Sigmoid colon (tissue), 4 donors: Measurements from ENCODE around the gene FCMR.

Experiments used
- CTCF ChIP-seq, 4 experiments: fragments of 450-650 bp in 3 of 4; fragments of 200-600 bp in 1 of 4; IDR thresholded peaks; one replicate each; pipeline ENCODE4 v1.5.1; 2016 to 2019; ENCODE audit warnings: antibody characterized with exemption in 4 of 4, mild to moderate bottlenecking in 3 of 4, moderate library complexity in 2 of 4
- POLR2A ChIP-seq, 2 donors: fragments of 450-650 bp; IDR thresholded peaks; one replicate each; pipeline ENCODE4 v1.6.1; 2016; ENCODE audit warnings: antibody characterized with exemption in 2 of 2, mild to moderate bottlenecking in 2 of 2, moderate library complexity in 2 of 2
- POLR2AphosphoS5 ChIP-seq, 4 donors: sonication (generic); formaldehyde crosslinking; IDR thresholded peaks; one replicate each; pipeline ENCODE4 v1.6.1; 2017; ENCODE audit warnings: antibody characterized with exemption in 4 of 4

- TF ChIP-seq CTCF (IDR thresholded peaks at IDR 0.05) (no peak), POLR2AphosphoS5 (IDR thresholded peaks at IDR 0.05) (no peak), POLR2A (IDR thresholded peaks at IDR 0.05) (no peak)
Measured at GRCh38 chr1:206970446-206970845, 48.7 kb upstream of the FCMR start, which contains the start of gene FCAMR.
